ENCODE measurements around the gene RNU1-3.
A peak's percentile ranks its signal among the peaks of the same experiment; 100 is the strongest.
"Not testable (repeated sequence)": the region's sequence is repeated elsewhere in the genome, so short reads cannot be mapped to it uniquely, and the experiment has no call there.

Gene RNU1-3

DNA sequence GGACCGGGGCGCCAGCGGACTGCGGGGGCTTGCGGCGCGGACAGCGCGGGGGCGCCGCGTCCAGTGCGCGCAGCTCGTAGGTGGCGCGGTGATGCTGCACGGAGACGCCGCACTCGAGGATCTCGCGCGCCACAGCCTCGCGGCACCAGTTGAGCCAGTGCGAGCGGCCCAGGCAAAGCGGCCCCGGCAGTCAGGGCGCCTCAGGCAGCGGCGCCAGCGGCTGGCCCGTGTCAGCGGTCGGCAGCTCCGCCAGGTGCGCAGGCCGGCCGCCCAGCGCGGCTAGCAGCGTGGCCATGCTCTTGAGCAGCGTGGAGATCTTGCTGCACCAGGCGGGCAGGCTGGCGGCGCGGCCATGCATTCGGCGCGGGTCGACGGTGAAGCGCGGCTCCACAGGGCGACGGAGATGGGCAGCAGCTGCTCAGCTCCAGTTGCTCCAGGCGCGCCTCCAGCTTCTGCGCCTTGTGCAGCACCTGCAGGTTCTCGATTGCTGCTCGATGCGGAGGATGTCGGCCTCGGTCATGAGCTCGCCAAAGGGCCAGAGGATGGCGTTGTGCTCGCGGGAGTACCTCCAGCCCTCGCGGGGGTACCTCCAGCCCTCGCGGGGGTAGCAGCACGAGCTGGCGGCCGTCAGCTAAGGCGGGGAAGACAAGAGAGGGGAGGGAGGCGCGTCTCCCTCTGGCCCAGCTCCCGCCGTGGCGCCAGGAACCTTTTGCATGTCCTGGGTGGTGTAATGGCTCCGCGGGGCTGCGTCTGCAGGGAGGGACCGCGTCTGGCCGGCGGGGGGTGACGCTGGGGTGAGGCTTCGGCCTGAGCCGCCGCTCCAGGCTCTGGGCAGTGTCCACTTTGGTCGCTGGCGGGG, 26.9 kb upstream of the RNU1-3 start:
- not testable (repeated sequence) for DNase-seq

DNA sequence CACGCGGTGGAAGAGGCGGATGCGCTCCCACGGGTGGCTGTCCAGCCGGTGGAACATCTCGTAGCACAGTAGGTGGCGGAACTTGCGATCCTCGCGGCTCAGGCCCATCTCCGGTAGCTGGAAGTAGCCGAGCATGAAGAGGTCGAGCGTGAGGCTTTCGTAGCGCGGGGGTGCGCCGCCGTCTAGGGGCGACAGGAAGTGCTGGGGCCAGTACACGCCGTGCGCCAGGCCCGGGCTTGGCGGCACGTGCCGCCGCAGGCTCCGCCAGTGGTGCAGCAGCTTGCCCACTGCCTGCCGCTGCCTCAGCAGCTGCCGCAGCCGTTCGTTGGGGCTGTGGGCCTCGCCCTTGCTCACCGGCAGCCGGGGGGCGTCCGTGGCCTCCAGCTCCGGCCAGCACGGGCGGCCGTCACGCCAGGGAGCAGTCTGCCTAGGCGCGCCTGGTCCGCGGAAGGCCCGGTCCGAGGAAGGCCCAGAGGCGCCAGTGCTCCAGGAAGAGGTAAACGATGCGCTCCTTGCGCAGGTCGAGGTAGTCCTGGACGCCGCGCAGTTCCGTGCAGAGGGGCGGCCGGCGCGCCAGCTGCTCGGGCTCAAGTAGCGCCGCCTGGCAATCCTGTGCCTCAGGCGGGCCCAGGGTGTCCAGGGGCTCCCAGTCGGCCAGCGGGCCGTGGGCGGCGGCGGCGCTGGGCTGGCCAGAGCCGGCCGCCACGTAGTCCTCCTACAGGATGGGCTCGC, 26.1 kb upstream of the RNU1-3 start:
- not testable (repeated sequence) for DNase-seq

- DNase-seq = not testable (repeated sequence)
These were observed 25.5 kb upstream of the RNU1-3 start for GRCh38 chr1:16692283-16692682.

DNA sequence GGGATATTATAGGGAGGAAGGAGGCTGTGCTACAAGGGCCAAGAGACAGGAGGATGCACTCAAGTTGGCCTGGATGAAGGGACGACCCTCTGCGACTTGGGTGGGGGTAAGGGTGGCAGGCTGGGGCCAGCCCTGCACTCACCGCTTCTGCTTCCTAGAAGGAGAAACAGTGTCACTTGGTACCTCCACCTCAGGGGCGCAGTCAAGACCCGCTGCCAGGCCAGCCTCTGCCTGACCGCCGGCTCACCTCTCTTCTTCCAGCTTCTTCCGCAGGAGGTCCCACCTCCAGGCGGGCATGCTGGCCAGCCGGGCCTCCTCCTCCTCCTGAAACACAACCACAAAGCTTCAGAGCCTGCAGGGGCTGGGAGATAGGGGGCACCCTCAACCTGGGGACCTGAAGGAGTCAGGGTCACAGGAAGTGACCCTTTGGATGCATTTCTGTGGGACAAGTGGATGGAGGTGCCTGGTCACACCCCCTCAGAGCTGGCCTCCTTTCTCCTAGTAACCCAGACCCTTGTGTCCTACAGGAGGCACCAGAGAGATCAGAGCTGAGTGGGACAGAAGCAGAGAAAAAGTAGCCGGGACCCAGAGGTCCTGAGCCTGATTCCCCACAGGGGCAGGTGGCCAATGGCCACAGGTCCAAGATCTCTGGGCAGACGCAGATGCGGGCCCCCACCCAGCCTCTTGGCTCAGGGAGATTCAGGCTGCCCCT, 24.4 kb upstream of the RNU1-3 start:
- DNase-seq = not testable (repeated sequence)

- DNase-seq = not testable (repeated sequence)
These were observed 20.5 kb upstream of the RNU1-3 start for GRCh38 chr1:16687132-16687800.

- DNase-seq = not testable (repeated sequence)
These were observed 19.0 kb upstream of the RNU1-3 start for GRCh38 chr1:16685445-16686371.

DNA sequence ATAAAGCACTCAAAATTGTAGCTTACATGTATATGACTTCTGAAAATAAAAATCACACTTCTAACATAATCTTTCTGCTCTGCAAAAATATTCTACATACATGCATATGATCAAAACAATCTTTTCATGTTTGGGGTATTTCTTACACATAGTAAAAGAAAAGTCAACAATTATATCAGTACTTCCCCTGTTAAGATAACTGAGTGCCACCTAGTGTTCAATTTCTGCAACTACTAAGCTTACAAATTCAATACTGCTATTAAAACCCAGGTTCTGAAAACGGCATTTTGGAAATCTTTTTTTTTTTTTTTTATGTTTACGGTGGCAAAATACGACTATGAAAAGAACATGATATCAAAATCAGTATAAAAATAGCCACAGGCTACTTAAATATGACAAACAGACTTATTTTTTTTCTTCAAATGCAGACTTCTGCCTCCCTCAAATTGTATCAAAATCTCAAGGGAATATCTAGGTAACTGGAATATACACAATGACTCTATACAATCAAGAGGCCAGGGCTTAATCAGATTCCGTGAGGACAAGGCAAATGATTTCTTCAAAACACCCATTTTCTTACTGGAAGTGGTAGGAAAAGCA, 18.1 kb upstream of the RNU1-3 start:
- not testable (repeated sequence) for DNase-seq

DNA sequence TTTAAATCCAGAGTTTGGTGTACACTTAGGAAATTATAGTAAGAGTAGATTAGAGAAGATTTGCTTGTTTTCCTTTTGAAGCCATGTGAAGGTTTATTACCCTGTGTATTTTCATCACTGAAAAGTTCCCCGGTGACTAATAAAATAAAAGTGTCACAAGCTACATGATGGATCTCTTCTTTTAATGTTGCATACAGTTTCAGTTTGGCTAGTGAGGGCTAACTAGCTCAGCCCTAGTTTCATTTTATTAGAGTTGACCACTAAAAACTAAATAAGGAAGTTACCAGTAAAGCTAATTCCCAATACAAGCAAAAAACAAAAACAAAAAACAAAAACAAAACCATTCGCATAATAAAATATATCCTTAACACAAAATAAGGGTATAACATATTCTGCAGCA, 17.4 kb upstream of the RNU1-3 start:
- DNase-seq = not testable (repeated sequence)

DNA sequence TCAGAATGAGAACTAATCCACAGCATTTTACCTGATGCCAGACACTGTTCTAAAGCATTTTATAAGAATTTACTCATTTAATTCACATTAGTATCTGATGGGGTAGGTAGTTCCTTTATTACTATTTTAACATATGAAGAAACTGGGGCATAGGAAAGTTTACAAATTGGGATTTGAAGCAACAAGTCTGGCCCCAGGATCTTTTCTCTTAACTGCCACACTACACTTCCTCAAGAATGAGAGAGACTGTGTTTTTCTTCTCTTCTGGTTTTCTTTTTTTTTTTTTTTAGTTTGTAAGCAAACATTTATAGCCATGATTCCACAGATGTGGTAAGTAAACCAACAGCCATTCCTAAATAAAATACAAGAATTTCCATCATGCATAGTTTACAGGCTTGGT, 16.1 kb upstream of the RNU1-3 start:
- not testable (repeated sequence) for DNase-seq

- not testable (repeated sequence) for DNase-seq
These were observed 13.6 kb upstream of the RNU1-3 start for GRCh38 chr1:16680366-16680765.

DNA sequence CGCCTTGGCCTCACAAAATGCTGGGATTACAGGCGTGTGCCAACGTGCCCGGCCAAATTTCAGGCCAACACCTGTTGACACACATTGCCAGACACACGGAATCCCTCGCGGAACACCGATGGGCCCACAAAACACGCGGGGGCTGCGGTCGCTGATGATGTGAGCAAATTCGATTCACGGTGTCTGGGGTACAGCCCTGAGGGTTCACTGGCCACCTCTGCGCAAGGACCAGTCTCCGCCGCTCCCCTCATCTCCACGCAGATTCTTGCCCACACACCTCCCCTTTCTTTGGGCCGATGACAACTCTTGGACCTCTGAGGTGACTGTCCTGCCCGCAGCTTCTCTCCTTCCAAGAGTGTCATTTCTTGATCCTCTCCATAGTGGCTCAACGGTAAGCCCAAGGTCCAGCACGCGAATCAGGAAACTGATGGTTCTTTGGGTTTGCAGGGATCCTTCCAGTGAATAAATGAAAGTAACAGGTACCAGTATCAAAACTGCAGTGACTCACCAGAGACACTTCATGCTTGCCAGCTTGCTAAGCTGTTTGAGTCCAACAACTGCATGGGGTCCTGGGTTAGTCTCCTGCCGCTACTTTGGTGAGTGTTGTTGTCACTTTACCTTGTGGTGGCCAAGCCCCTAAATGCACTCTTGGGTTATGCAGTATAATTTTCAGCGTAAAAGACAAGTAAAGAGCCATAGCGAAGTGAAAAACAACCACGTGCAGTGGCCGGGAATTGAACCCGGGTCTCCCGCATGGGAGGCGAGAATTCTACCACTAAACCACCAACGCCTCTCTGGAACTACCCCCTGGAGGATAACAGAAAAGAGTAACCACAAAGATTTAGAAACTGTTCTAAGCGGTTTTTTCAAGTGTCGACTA, 11.0 kb upstream of the RNU1-3 start:
- DNase-seq = peak; percentile 64

GRCh38 chr1:16676661-16677523, 10.1 kb upstream of the RNU1-3 start:
- DNase-seq = peak; percentile 83

DNA sequence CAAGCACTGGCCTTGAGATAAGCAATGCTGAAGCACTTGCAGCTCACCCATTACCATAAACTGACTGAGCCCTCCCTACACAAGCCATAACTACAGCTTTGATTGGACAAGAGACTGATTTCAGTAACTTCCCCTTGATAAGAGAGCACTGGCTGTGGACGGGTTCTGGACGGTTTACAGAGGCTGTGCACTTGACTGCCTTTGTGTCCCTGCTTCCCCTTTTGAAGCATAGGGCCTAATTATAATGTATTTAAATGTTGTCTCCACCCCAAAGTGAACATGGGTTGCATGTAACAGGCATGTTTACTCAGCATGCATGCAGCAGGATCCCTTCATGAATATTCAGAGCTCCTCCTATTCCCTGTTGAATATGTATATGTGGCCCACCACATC, 8.4 kb upstream of the RNU1-3 start:
- DNase-seq = not testable (repeated sequence)

- not testable (repeated sequence) for DNase-seq
These were observed 7.2 kb upstream of the RNU1-3 start for GRCh38 chr1:16673976-16674375.

GRCh38 chr1:16665836-16666235, 912 bp downstream of the RNU1-3 start:
- DNase-seq = not testable (repeated sequence)

- not testable (repeated sequence) for DNase-seq
These were observed 8.5 kb downstream of the RNU1-3 start for GRCh38 chr1:16658234-16658633.

DNA sequence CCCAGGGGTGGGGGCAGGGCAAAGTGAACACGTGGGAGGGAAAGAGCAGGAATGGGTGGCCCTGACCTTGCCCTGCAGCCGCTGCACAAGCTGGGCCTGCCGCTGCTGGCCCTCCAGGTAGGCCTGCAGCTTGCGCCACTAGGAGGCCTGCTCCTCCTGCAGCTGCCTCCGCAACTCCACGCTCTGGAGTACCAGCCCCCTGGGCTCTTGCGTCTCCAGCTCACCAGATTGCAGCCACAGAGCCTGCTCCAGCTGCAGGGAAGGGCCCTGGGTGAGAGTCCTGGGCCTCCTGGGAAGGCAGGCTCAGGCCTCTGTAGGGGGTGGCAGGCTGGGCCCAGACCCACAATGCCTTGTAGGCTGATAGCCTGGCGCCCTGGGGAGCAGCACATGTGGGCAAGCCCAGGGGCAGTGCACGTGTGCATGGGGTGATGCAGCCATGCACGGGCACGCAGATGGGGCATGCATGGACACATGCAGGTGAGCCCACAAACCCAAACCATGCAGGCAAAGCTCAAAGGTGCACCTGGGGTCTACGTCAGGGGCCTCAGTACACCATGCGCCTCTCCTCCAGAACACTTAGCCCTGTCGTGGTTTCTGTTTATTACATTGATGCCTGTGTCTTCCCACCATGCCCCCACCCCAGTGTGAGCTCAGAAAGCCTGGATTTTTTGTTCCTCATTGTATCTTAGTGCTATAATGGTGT, 9.6 kb downstream of the RNU1-3 start:
- not testable (repeated sequence) for DNase-seq

GRCh38 chr1:16656574-16656973, 10.2 kb downstream of the RNU1-3 start:
- DNase-seq = not testable (repeated sequence)

Data from islet precursor cell (in vitro differentiated cells).